ENCODE results near the gene SIAH3. TPM values are rescaled to one million over a fixed set of nuclear protein-coding genes. Genes with fewer than 3 reads are reported as not detected.

The SIAH3 gene
- total and polyA plus RNA-seq, 9 of the 15 experiments (the other 6 are each of a cell fraction or from before 2014, with no cell fraction given): not detected

DNA sequence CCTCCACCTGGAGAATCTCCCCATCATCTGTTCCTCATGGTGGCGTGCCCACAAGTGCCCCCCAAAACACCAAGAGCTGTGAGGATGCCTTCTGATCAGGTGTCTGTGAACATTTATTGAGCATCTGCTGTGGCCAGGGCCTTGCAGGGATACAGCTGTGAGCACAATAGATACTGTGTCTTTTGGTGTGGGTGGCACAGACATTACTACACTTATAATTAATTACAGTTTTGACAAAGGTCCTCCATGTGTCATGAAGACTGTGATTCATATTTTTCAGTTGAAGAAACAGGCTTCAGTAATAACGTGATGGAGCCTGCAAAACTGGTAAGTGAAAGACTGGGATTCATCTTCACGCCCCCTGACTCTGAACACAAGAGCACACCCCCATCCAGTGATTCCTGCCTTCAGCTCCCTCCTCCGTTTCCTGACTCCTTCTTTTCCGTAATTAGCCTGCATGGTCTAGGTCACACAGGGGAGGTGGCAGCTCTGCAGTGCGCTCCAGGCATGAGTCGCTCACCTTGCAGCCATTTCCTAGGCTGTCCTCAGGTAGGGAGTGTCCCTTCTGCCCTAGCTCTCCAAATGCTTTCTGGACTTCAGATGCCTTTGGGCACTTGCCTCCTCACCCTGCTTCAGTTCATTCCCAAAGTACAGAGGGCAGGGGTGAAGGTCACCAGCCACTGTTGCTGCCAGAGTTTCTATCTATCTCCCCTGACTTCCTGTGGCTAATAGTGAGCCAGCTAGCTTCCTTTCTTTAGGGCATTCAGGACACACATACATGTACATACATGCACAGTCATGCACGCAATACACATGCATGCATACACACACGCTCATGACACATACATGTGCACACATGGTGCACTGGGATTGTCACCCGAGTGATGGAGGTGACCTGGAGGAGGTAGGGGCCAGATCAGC is 66.5 kb downstream of the SIAH3 start (continued):
- no peak for TF ChIP-seq ZNF449 (CRISPR knock-in tag; IDR thresholded peaks at IDR 0.05)
- no peak for TF ChIP-seq TBP (optimal IDR thresholded peaks at IDR 0.05; ENCODE audit: low read depth, low read length)
- TF ChIP-seq MTA3 (IDR thresholded peaks at IDR 0.05; ENCODE audit: borderline replicate concordance): no peak
- TF ChIP-seq, protein P1, sequence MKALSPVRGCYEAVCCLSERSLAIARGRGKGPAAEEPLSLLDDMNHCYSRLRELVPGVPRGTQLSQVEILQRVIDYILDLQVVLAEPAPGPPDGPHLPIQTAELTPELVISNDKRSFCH (CRISPR knock-in tag; IDR thresholded peaks at IDR 0.05): no peak
- TF ChIP-seq, protein P1 (tag; IDR thresholded peaks at IDR 0.05): no peak
- TF ChIP-seq EHMT2 (IDR thresholded peaks at IDR 0.05): no peak

DNA sequence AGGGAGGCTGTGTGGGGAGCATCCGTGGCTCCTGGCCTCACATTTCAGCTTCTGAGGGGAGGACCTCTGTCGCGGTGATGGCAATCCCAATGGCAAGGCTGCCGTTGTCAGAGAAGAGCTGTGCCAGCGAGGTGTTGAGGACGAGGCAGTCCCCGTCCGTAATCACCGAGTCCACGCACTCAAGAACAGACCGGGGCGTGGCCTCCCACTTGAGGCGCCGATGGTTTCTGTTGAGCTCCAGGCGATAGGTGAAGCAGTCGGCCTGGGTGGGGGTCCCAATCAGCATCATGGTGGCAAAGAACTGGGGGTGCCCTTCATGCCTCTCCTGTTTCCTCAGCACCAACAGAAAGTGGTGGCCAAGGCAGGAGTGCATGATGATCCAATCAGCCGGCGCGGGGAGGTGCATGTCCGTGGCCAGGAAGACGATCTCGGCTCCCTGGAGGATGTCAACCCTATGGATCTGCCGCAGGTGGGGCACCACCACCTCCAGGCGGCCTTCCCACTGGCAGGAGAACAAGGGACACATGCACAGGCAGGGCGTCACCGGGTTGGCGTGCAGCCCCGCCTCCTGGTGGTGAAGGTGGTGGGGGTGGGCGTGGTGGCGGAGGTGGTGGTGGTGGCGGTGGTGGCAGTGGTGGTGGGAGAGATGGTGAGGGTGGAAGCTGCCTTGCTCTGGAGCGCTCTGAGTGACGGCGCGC is 68.1 kb downstream of the SIAH3 start:
- H3K27ac ChIP-seq (ENCODE audit: extremely low read depth, low read depth, low read length): no peak overlapping the region
- ChIA-PET POLR2A (no interaction called here), CTCF (ENCODE audit: low intra/inter-chr PET ratio) (interaction anchor here (0.7 kb wide), 1 partner anchor 10 kb away, joined by 3 read pairs; no protein-coding TSS in a partner anchor)
- intact Hi-C loops (cut with micrococcal nuclease) (no loop called here), in situ Hi-C loops (cut with MboI) (no loop called here)
- ATAC-seq (peak; percentile 31), DNase-seq (ENCODE audit: extremely low read depth in 1 of 4, low spot score in 3 of 4) (no peak), FAIRE-seq (no peak)
- no peak overlapping the region for H2AFZ ChIP-seq (ENCODE audit: low read depth, low read length)
- H3K79me2 ChIP-seq (ENCODE audit: control insufficient read depth, insufficient read depth, low read length): no peaks in the 10 kb centered on the region
- no peak overlapping the region for H3K9ac ChIP-seq (ENCODE audit: insufficient read depth in 1 of 2, low read depth in 2 of 2, low read length in 2 of 2)
- H3K4me3 ChIP-seq: no peak overlapping the region
- no peak overlapping the region; the same call in 1 of the 2 replicates for H3K4me2 ChIP-seq (ENCODE audit: insufficient read depth, low read length)
- WGBS (ENCODE audit: insufficient coverage, low coverage, missing lambda C conversion rate): 3% methylated on average over 22 of the region's 35 CpGs
- H3K9me1 ChIP-seq (ENCODE audit: control insufficient read depth, insufficient read depth, low read length): no peaks in the 10 kb centered on the region
- H3K27me3 ChIP-seq (ENCODE audit: control insufficient read depth in 2 of 2, insufficient read depth in 2 of 2, low read length in 2 of 2): peaks cover 3 to 21% of the 10 kb centered on the region in 2 experiments; a peak in 4 of 5 replicates
- 0 out of 5 replicates have a peak, but pooled peaks cover 0 to 7% of the 10 kb centered on the region in 2 experiments for H3K4me1 ChIP-seq (replicated peaks in 1 of 2; ENCODE audit: control insufficient read depth in 2 of 2, insufficient read depth in 2 of 2, low read length in 2 of 2)
- no peaks in the 10 kb centered on the region for H4K20me1 ChIP-seq (replicated peaks; ENCODE audit: control insufficient read depth, insufficient read depth, low read length)
- H3K9me3 ChIP-seq (replicated peaks; ENCODE audit: control insufficient read depth, insufficient read depth, low read depth, low read length): no peaks in the 10 kb centered on the region
- H3K36me3 ChIP-seq (ENCODE audit: control insufficient read depth, insufficient read depth, low read length): no peaks in the 10 kb centered on the region
- no TSS peak for BruUV-seq (replicated peaks)
- TF ChIP-seq ZMIZ1 (IDR thresholded peaks at IDR 0.05; ENCODE audit: low read depth in 2 of 2, low read length in 2 of 2): no peak
- no peak for TF ChIP-seq CBX5 (IDR thresholded peaks at IDR 0.05; ENCODE audit: borderline replicate concordance, low read depth)
- TF ChIP-seq CHD1 (IDR thresholded peaks at IDR 0.05; ENCODE audit: low read length): no peak
- no peak for TF ChIP-seq DLX4 (CRISPR knock-in tag; IDR thresholded peaks at IDR 0.05)
- TF ChIP-seq HNRNPL (IDR thresholded peaks at IDR 0.05; ENCODE audit: low read depth, low read length): no peak
